NCI-H128 (cell line): Measurements from ENCODE around the gene TNFAIP8L3.

Source experiments
- DNase-seq: peaks from one replicate; lab custom pipeline; 2025; ENCODE audit not compliant: unreplicated experiment; lab: John Stamatoyannopoulos, UW

TNFAIP8L3 gene

GRCh38 chr15:51007131-51007666 lies 87.5 kb downstream of the TNFAIP8L3 start:
- no peak for DNase-seq
